HG03196 (cell line): ENCODE measurements around the gene ERC1.
"Not testable (repeated sequence)": the region's sequence is repeated elsewhere in the genome, so short reads cannot be mapped to it uniquely, and the experiment has no call there.

Experiments used
- ATAC-seq: cut with Tn5 transposase; IDR thresholded peaks from one replicate; pipeline ENCODE4 v1.9.1; 2021; ENCODE audit not compliant: unreplicated experiment

The ERC1 gene

GRCh38 chr12:1020389-1020788, 29.4 kb downstream of the ERC1 start:
- no peak for ATAC-seq

DNA sequence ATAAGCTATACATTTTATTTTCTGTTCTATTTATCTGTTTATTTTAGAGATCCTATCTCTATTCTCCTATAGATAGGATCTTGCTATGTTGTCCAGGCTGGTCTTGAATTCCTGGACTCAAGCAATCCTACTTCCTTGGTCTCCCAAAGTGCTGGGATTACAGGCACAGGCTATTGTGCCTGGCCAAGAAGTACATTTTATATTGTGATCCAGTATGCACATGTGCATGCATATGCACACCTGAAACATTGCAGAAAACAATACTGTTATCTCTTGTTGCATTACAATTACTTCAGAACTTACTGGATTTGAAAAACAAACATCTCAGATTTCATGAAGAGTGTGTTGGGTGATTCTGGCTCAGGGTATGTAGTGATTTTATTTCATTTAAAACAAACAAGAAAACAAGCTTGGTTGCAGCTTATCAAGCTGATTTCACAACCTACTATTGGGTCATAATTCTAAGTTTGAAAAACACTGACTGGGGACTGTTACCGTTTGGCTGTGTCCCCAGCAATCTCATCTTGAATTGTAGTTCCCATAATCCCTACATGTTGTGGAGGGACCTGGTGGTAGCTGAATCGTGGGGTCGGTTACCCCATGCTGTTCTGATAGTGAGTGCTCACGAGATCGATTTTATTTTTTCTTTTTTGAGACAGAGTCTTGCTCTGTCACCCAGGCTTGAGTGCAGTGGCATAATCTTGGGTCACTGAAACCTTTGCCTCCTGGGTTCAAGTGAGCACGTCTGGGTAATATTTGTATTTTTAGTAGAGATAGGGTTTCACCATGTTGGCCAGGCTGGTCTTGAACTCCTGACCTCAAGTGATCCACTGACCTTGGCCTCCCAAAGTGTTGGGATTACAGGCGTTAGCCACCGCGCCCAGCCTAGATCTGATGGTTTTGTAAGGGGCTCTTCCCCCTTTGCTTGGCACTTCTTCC, 31.3 kb downstream of the ERC1 start:
- no peak for ATAC-seq

- no peak for ATAC-seq
Measured at GRCh38 chr12:1030779-1031178, 39.8 kb downstream of the ERC1 start.

GRCh38 chr12:1034243-1034642, 43.2 kb downstream of the ERC1 start:
- no peak for ATAC-seq

DNA sequence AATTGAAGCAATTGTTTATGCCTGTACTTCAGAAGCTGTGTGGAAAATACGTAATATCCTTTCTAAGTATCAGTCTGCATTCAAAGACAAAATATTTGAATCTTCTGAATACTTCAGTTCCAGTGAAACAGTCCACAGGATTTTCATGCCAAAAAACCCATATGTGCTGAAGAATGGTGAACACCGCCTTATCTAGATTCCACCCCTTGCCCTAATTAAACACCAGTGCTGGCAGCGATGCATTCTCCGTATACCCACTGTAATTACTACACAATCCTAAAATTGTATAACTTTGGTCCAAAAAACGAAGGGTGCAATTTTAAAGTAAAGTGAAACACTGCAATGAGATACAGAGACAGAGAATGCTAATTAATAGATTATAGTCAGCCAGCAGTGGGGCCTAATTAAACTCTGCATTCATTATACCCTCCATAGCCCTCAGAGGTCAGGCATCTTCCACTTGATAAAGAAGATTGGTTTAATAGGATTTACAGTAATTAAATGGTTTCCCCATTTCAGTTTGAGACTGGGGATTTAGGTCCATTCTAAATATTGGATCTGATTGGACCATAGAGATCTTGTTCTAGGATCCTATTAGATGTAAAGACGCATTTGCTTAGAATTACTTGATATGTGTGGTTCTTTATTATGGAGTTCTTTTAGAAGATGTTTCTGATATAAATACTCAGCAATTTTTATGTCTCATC, 43.9 kb downstream of the ERC1 start:
- ATAC-seq, result no peak

DNA sequence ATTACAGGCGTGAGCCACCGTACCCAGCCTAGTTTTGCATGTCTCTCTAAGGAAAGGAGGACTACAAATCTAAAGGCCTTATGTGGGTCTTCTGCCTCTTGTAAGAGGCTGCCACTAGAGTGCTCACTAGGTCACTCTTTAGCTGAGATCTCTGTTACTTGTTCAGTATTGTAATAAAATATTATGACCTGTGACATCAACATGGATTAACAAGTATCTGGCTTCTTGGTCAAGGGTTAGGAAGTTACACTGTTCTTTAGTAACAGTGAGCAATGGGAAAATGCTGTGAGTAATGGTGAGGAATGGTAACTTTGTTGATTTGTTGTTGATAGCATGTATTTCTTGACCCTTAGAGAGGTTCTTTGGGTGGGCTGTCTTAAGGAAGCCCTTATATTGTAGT, 50.5 kb downstream of the ERC1 start:
- ATAC-seq, result no peak

GRCh38 chr12:1044199-1044598, 53.2 kb downstream of the ERC1 start:
- ATAC-seq, result no peak

- ATAC-seq, result no peak
Measured at GRCh38 chr12:1044696-1045095, 53.7 kb downstream of the ERC1 start.

GRCh38 chr12:1046727-1047126, 55.7 kb downstream of the ERC1 start:
- ATAC-seq, result no peak

DNA sequence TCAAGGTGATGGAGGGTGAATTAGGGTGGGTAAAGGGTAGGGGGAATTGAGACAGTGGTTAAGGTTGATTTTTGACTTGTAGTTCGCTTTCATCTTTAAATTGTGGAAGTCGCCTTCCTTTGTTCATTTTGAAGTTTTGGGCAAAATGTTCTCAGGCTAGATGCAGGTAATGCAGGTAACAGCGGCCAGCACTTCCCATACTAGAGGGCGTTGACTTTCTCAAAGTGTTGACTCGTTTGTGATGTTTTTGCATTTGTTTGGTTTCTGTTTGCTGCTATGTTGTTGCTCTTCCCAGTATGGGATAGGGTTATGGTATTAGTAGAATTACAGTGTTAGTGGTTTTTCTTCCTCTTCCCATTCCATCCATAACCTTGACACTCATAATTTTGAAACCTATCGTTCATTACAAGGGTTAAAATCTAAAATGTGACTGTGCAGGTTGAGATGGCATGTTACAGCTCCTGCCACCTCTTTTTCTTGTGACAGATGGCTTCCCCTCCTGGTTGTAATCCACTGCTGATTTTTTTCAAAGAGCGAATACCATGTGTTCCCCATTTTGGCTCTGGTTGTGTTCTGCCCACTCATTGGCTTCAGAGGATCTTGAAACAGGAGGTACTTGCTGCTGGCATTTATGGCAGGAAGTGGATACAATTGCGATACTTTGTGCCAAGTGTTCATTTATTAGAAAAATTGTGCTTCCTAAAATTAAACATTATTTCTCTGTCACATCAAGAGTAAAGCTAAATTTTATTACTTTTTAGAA, 57.1 kb downstream of the ERC1 start:
- ATAC-seq, result no peak

GRCh38 chr12:1050059-1050707, 59.2 kb downstream of the ERC1 start:
- ATAC-seq, result no peak

DNA sequence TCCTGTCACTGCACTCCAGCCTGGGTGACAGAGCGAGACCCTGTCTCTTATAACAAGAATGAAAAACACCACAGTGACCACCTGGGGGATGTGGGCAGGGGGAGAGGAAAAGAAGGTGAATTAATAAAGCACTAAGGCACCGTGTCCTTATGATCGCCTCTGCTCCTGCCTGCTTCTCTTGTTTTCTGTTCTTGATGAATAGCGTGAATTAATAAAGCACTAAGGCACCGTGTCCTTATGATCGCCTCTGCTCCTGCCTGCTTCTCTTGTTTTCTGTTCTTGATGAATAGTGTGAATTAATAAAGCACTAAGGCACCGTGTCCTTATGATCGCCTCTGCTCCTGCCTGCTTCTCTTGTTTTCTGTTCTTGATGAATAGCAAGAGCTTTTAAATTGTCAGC, 60.6 kb downstream of the ERC1 start:
- not testable (repeated sequence) for ATAC-seq

- ATAC-seq, result no peak
Measured at GRCh38 chr12:1053690-1054089, 62.7 kb downstream of the ERC1 start.

- no peak for ATAC-seq
Measured at GRCh38 chr12:1054117-1054870, 63.3 kb downstream of the ERC1 start.

GRCh38 chr12:1056390-1056789, 65.4 kb downstream of the ERC1 start:
- no peak for ATAC-seq

GRCh38 chr12:1058423-1058822, 67.4 kb downstream of the ERC1 start:
- no peak for ATAC-seq

GRCh38 chr12:1059162-1059561, 68.1 kb downstream of the ERC1 start:
- no peak for ATAC-seq

- ATAC-seq, result no peak
Measured at GRCh38 chr12:1063852-1064251, 72.8 kb downstream of the ERC1 start.

- ATAC-seq, result no peak
Measured at GRCh38 chr12:1064317-1064716, 73.3 kb downstream of the ERC1 start.

GRCh38 chr12:1065629-1066028, 74.6 kb downstream of the ERC1 start:
- no peak for ATAC-seq
